NCI-H2196 (cell line): ENCODE data around the gene C1QTNF6.
"Not testable (repeated sequence)": the region's sequence is repeated elsewhere in the genome, so short reads cannot be mapped to it uniquely, and the experiment has no call there.

Experiments used
- DNase-seq: peaks from one replicate; lab custom pipeline; 2025; ENCODE audit not compliant: unreplicated experiment; lab: John Stamatoyannopoulos, UW

The C1QTNF6 gene

GRCh38 chr22:37207981-37208380, 19.9 kb upstream of the C1QTNF6 start:
- no peak for DNase-seq

- no peak for DNase-seq
Measured at GRCh38 chr22:37206841-37207821, 19.1 kb upstream of the C1QTNF6 start.

- DNase-seq, result no peak
Measured at GRCh38 chr22:37206118-37206840, 18.2 kb upstream of the C1QTNF6 start.

DNA sequence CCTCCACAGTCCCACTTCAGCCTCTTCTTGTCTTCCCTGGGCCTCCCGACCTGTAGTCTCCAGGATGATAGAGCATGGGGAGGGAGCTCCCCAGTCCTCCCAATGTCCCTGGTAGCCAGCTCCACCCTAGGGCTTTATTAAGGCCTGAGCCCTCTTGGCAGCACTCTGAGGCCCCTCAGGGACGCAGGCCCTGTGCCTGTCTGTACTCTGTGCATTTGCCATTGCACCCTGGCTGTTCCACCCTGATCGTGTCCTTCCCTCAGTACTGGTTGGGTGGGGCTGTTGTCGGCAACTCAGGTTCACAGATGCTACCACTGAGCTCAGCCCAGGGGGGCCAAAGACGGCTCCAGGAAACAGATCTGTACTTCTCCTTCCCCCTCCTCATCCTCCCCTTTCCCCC, 17.0 kb upstream of the C1QTNF6 start:
- no peak for DNase-seq

DNA sequence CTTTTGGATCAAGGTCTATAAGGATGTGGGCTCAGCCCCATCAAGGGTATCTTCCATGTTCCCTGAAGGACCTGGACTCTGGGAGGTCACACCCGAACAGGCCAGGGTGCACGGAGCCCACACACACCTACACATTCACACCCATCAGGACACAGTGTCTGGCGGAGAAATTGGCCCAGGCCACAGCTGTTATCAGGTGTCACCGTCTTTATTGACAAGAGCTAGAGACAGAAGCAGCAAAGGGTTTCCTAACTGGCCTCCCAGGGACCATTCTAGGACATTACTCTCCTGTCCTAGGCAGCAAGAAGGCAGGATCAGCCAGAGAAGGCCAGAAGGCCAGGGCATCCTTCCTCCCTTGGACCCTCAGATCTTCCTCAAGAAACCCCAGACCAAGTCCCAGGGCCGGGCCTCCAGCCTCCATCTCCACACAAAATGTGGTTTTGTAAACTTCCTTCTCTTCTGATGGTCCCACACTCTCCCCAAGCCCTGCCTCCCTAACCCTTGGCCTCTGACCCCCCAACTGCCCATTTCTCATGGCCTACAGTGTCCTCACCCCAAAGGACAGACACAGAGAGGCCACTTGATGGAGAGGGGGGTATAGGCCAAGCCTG, 16.1 kb upstream of the C1QTNF6 start:
- DNase-seq, result no peak

DNA sequence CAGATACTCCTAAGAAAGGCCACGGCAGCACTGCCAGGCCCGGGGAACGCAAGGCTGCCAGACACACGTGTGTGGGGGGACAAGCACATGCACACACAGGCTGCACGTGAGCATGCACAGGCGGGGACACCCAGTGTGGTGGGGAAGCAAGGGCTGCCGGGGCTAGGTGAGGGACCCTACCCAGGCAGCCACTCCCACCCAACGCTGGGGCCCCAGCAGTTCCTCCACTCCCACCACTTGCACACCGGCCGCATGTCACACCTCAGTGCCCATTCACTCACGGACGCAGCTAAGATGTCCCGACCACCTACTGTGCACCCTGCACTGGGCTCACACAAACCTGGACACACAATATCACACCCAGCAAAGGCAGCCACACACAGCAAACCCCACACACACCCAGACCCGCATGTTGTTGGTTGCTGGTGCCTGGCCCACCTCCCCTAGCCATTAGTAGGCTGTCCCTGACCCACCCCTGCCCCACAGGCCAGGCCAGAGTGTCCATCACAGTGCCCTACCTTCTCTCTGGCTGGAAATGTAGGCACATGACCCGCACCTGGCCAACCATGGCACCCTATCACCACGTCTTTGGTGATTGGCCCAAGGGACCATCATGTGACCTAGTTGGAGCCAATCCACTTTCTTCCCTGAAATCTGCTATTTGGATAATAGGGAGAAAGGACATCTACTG, 15.5 kb upstream of the C1QTNF6 start:
- no peak for DNase-seq

GRCh38 chr22:37202716-37203115, 14.7 kb upstream of the C1QTNF6 start:
- no peak for DNase-seq

DNA sequence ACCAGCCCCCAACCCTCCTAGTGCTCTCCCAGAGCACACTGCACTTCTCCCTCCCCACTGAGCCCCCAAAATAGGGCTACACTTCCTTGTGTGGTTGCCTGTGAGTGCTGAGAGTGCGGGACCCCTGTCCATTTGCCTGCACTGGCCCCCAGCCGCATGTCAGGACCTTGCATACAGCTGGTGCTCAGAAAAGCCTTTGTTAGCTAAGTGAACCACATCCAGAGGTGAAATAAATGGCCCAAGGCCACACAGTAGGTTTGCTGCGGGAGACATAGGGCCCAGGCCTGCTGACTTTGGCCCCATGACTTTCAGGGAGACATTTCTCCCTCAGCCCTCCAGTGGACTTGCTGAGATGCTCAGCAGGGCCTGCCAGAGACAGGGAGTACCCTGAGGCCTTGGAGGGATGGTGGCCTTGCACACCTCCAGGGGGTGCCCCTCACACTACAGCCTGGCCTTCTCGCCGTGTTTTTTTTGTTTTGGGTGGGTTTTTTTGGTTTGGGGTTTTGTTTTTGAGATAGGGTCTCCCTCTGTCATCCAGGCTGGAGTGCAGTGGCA, 14.0 kb upstream of the C1QTNF6 start:
- DNase-seq, result no peak

- DNase-seq, result not testable (repeated sequence)
Measured at GRCh38 chr22:37201443-37201820, 13.4 kb upstream of the C1QTNF6 start.

GRCh38 chr22:37199760-37200108, 11.7 kb upstream of the C1QTNF6 start:
- DNase-seq, result peak; percentile 31

- peak; percentile 90 for DNase-seq
Measured at GRCh38 chr22:37199103-37199759, 11.2 kb upstream of the C1QTNF6 start.

- DNase-seq, result peak; percentile 56
Measured at GRCh38 chr22:37198258-37199102, 10.4 kb upstream of the C1QTNF6 start.

DNA sequence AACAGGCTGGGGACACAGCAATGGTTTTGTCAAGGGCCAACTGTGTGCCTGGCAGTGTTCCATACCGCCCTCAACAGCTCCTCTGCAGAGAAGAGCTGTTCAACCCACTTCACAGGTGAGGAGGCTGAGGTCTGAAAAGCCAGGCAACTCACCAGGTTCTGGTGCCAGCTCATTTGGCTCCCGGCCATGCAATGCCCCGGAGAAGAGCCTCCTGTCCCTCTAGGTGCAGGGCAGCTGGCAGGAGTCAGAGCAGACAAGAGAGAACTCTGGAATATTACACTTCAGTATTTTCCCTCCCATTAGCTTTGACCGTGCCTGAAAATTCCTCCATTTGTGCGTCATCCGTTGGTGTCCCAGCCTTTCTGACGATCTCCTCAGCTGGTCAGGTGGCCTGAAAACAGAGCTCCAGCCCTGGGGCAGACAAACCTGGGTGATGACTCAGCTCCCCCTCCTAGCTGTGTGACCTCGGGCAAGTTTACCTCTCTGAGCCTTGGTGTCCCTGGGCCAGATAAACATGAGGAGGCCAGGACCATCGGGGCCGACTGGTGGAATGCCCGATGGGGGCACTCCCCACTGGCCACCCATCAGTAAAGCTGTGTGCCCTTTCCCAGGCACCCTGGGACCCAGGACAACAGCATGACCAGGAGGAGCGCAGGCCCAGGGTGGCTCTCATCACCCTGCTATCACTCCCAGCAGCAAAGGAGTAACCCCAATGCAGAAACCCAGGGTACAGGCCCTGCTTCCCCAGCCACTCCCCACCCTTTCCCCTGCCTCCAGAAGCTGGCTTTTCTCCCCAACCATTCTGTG, 9.6 kb upstream of the C1QTNF6 start:
- peak; percentile 78 for DNase-seq

DNA sequence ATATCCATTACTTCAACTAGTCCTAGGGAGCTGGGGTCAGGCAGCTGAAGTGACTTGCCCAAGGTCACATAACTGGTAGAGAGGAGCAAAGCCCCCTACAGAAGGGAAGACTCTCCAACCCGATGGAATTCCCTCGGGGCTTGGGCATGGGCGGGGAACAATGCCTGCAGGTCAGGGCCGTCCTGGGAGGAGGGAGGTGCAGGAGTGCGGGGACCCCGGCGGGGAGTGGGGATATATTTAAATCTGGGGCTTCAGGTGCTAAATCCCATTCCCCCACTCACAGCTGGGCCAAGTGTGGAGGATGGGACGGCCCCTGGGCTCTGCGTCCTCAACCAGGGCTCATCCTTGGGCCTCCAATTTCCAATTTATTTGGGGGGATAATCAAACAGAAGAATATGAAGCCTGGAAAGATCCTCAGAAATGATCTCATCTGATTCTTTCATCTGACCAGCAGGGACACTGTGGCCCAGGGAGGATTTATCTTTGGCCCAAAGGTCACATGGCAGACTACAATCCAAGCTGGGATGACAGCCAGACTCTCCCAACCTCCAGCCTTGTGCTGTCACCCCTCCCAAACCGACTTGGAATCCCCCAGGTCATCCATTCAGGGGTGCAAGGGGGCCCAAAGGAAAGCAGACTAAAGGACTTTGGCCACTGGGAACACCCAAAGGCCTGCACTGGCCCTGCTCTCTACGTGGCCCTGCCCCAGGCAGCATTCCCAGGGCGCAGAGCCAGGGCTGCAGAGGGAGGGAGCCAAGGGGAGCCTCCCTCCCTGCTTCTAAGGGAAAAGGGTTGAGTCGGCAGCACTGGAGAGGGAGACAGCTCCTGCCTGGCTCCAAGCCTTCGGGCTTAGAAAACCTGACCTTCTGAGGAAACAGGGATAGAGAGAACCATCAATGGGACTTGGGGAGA, 8.7 kb upstream of the C1QTNF6 start:
- DNase-seq, result peak; percentile 73

- no peak for DNase-seq
Measured at GRCh38 chr22:37195921-37196320, 7.9 kb upstream of the C1QTNF6 start.

- DNase-seq, result no peak
Measured at GRCh38 chr22:37194750-37195149, 6.7 kb upstream of the C1QTNF6 start.

DNA sequence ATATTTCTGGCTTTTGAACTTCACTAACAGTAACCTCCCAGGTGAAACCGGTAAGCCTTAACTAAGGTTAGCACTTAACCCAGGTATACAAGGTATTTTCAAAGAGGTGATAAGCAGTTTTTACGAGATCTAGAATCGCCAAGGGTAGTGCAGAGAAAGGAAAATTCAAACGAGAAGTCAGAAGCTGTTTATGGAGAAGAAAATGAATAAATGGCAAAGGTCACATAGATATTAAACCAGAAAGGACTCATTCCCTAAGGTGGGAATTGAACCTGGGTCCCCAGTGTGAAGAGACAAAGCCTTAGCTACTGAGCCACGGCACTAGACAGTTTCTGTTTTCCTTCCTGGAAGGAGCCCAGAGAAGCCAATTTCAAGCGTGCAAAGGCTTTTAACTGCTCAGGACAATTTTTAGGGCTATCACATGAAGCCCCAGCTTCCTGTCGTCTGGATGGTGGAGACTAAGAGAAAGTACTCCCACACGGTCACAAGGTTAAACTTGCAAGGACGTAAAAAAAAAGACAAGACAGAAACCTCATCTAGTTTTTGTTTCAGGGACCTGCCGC, 5.7 kb upstream of the C1QTNF6 start:
- DNase-seq, result no peak
